HG03521 (cell line): ENCODE data around the gene MMP2.

Experiments
- ATAC-seq: cut with Tn5 transposase; IDR thresholded peaks from one replicate; pipeline ENCODE4 v1.9.1; 2021; ENCODE audit warnings: mild to moderate bottlenecking, moderate library complexity; ENCODE audit not compliant: unreplicated experiment

The MMP2 gene

DNA sequence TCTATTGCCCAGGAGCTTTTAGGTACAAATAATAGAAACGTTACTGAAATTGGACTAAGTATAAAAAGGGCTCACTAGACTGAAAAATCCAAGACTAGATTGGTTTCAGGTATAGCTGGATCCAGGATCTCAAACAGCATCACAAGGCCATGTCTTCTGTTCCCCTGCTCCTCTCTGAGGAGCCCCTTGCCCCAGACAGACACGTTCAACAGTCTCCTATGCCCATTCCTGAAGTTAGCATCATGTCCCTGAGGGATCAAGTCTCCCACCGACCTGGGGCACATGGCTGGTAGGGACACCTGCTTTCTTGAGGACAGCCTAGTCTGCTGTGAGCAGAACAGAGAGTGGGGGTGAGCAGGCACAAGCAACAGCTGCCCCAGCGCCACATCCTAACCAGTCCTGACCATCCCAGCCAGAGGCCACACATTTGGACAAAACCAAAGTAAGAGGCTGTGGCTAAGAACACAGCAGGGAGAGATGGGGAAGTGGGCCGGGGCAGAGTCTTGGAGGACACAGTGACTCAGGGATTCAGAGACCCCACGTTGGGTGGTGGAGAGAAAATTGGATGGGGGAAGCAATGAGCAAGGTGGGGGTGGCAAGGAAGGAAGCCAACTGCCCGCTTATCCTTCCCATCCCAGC is 10.5 kb upstream of the MMP2 start:
- no peak for ATAC-seq

DNA sequence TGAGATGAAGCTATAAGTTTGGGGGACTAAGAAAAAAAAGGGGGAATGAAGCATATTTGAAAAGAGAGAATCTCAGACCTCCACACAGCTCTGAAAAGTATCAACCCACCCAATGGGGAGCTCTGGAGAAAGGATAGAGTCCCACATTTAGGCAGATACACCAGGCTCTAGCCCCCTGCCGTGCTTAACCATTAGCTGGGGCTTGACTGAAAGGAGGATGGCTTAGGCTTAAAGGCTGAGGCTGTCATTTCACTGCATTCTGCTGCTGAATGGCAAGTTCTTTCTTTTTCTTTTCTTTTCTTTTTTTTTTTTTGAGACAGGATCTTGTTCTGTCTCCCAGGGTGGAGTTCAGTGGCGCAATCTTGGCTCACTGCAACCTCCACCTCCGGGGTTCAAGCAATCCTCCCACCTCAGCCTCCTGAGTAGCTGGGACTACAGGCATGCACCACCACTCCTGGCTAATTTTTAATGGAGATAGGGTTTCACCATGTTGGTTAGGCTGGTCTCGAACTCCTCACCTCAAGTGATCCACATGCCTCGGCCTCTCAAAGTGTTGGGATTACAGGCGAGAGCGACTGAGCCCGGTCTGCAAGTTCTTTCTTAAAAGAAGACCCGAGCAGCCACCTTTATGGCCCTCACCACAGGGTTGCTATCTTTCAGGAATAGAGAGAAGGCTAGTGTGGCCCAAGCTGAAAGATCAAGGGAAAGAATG is 9.0 kb upstream of the MMP2 start:
- ATAC-seq = no peak

DNA sequence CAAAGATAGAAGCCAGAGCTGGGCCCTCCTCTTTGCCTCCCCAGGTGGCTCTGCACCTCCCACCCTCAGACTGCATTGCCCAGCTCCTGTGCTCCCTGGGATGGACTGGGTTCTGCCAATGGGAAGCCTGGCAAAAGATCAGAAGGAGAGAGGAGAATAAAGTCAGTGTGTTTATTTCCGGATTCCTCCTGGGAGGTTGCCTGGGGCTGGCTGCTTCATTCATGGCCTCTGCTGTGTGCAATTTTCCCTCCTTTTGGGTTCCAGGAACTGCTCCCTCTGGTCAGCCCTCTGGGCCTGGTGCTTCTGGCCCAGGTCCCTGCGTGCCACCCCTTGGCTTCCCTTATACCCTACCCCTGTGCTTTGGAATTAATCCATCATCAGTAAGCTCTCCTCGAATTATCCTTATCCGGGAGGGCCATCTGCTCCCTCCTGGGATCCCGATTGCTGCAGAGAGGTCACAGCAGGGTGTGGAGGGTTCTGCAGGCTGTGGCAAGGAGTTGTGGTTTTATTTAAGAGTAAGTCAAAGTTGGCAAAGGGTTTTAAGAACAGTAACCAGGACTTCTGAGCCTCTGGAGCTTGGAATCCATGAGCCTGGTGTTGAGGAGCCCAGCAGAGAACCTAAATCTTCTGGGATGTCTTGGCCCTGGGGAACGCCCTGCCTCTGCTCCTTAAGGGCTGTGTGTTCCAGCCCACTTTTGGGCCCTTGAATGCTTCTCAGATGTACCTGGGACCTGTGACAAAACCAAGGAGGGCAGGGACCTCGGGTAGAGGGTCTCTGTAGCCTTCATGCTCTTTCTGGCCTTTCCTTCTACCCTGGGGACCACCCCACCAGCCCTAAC is 8.2 kb upstream of the MMP2 start:
- ATAC-seq = no peak

DNA sequence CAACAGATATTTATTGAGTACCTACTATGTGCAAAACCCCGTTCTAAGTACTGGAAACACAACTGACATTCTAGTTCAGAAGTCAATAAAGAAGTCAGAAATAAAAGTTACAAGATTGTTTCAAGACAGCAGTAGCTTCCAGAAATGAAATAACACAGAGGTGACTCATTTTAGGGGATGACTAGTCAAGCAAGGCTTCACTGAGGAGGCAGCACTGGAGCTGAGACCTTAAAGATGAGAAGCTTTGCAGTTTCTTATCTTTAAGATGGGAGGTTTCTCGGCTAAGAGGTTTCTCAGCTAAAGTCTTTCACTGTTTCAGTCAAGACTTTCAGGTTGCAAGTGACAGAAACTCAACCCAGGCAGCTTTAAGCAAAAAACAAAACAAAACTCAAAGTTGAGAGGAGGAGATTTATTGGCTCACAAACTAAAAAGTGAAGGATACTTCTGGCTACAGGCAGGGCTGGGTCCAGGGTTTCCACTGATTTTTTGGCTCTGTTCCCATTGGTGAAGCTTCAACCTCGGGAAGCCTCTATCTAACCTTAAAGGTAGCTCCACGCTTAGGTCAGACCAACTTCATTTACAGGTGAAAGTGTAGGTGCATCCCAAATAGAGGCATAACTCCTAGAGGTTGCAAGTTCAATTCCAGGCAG is 7.4 kb upstream of the MMP2 start:
- no peak for ATAC-seq

DNA sequence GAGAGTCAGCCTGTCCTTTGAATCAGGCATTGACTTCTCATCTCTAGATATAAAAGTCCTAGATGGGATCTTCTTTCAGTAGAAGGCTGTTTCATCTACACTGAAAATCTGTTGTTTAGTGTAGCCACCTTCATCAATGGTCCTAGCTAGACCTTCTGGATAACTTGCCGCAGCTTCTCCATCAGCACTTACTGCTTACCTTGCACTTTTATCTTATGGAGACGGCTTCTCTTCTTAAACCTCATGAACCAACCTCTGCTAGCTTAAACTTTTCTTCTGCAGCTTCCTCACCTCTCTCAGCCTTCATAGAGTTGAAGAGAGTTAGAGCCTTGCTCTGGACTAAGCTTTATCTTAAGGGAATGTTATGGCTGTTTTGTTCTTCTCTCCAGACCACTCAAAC is 5.4 kb upstream of the MMP2 start:
- no peak for ATAC-seq

DNA sequence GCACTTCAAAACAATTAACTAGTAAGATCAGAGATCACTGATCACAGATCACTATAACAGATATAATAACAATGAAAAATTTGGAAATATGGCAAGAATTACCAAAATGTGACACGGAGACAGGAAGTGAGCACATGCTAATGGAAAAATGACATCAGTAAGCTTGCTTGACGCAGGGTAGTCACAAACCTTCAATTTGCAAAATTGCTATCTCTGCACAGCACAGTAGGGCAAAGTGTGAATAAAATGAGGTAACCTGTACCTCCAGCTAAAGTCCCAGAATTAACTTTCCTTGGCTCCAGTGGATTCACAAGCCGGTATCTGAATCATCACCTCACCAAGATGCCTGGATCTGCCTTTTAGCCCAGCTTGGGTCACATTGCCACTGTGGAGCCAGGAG is 4.2 kb upstream of the MMP2 start:
- ATAC-seq = no peak

DNA sequence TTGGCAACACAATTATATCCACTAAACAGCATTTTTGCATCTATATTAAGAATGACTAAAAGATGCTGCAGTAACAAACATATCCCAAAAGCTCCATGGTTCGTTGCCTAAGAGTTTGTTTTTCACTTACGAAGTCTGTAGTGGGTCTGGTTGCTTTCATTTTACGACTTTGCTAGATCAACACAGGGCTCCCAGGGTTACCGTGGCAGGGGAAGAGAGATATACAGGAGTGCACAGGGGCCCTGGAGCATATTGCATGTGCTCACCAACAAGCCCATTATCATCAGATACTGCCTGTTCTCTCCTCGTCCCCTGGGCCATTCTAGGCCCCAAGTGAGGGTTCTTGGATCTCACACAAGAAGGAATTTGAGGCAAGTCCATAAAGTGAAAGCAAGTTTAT is 3.1 kb upstream of the MMP2 start:
- ATAC-seq = no peak

DNA sequence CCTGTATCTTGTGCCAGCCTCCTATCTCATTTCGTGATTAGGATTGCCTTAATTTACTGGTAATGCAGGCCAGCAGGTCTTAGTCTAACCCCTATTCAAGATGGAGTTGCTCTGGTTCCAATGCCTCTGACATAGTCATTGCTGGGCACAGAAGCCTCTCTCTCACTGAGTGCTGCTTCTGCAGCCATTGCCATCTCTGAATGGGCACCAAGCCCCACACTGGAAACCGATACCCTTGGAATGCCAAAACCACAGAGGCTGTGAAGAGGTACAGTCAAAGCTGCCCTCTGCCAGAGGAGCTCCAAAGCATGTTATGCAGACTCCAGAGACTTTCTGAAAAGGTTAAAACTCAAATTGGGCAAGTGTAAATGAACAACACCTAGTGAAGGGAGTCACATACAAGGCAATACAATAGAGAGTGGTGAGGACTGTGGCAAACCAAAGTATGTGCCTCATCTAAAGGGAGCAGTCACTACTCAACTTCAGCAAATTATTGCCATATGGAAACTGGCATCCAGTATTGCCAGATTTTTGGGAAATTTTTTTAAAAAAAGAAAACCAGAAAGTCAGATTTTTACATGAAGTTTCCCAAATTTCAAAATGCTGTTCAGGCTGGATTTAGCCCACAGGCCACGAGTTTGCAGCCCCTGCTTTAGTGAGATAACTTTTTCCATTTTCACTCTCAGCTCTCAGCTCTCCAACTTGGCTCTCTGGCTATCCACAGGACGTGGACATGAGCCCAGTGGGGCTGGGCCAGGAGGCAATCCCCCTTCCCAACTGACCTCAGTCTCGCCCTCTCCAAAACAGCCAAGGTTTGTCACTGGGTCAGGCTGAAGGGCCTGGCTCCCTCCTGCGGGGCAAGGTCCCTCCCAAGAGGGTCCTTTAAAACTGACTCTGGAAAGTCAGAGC is 2.1 kb upstream of the MMP2 start:
- ATAC-seq = no peak

DNA sequence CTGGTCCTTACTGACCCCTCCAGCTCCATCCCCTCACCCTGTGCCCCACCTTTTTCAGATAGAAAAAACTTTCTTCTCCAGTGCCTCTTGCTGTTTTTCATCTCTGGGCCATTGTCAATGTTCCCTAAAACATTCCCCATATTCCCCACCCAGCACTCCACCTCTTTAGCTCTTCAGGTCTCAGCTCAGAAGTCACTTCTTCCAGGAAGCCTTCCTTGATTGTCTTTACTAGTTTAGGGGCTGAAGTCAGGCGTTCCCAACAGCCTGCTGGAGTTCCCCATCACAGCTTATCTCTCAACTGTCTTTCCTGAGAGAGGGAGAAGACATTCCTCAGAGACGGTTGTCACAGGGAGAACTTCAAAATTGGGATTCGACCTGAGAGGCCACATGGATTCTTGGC is 1.3 kb upstream of the MMP2 start:
- ATAC-seq = no peak

DNA sequence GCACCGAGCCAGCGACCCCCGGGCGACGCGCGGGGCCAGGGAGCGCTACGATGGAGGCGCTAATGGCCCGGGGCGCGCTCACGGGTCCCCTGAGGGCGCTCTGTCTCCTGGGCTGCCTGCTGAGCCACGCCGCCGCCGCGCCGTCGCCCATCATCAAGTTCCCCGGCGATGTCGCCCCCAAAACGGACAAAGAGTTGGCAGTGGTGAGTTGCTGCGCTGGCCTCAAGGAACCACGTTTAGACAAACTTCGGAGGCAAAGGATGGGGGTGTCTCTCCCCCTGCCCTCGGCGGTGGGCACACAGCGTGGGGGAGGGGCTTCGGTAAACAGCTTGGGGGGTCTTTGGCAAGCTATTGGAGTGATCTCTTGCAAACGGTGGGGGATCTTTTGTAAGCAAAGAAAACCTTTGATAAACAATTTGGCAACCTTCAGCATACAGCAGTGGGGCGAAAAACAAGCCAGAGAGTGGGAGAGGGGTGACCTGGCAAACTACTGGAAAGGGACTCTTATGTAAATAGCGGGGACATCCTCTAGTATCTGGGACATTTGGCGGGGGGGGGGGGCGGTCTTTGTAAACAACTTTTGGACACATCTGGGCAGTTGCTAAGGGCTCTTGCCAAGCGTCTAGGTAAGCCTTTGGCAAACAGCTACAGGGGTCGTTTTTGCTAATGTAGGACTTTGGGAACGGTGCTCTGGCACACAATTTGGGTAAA is 587 bp downstream of the MMP2 start:
- no peak for ATAC-seq

DNA sequence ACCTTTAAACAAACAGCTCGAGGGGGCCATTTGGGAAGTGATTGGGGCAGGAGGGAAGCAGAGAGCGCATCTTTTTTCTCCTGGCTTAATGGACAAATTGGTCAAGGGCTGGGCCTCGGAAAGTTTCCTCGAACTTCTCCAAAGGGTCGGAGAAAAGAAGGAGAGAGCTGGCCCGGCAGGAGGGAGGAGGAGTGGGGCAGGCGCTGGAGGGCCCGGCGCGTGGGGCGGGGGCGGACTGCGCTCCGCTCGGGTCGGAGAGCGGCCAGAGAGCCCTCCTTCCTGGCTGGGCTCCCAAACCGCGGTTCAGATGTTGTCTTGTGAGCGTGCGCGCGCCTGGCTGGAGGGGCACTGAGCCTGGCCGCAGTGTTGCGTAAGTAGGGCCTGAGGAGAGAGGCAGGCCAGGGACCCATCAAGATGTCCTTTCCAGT is 1.2 kb downstream of the MMP2 start:
- ATAC-seq = no peak

DNA sequence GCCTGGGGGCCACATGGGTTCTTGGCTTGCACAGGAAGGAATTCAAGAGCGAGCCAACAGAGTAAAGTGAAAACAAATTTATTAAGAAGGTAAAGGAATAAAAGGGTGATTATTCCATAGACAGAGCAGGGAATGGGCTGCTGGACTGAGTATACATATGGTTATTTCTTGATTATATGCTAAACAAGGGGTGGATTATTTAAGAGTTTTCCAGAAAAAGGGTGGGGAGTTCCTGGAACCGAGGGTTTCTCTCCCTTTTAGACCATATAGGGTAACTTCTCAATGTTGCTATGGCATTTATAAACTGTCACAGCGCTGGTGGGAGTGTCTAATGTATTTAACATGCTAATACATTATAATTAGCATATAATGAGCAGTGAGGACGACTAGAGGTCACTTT is 2.0 kb downstream of the MMP2 start:
- ATAC-seq = no peak

DNA sequence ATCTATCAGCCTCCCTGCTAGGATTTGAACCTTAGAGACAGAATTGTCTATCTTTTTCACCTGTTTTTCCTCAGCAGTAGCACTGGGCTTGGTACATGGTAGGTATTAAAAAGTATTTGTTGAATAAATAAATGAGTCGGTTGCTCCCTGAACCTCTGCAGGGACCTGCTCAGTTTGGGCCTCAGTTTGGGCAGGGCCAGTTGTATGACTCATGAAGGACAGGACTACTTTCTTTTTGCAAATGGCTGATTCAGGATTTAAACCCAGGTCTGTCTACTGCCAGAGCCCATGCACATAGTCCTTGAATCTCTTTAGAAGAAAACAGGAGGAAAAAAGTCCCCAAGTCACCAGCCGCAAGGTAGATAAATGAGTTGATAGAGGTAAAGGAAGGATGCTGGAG is 3.1 kb downstream of the MMP2 start:
- ATAC-seq = no peak

DNA sequence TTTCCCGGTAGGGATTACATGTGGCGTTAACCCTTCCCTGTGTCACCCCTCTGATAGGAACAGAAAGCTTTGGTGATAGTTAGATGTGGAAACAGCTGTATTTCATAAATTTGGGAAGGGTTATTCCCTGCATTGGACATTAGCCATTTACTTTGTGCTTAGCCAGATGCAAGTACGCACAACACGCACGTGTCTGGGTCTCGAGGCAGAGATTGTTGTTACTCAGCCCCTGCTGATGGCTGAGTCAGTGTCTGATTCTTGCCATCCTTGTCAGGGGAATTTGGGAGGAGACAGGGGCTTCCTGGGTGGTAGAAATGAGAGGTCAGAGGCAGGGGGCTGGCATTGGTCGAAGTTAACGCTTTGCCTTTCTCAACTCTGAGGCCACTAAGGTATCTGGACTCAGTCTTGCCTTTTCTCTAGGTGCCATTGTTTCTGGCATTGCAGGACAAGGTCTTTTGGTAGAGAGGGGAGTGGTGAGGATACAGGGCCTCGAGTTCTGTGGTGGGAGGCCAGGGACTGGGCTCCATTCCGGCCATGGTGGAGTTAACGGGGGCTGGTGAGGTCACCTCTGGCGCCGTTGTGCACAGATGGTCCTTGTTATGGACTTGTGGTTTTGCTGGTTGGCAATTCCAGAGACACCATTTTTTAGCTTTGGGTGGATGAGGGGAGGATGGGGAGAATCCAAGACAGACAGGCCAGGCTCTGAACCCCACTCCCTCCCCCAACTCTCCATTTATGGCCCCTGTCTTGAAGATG is 8.2 kb downstream of the MMP2 start:
- ATAC-seq = no peak

DNA sequence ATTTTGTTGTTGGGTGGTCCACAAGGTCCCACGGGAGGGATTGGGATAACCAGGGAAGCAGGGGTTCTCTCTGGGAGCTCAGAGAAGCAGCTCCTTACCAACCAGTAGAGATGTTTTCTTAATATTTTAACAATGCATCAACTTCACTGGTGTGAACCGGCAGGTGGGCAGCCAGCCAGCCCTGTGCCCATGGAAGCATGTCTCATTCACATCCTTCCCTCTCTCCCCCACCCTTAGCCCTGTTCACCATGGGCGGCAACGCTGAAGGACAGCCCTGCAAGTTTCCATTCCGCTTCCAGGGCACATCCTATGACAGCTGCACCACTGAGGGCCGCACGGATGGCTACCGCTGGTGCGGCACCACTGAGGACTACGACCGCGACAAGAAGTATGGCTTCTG is 9.3 kb downstream of the MMP2 start:
- no peak for ATAC-seq

DNA sequence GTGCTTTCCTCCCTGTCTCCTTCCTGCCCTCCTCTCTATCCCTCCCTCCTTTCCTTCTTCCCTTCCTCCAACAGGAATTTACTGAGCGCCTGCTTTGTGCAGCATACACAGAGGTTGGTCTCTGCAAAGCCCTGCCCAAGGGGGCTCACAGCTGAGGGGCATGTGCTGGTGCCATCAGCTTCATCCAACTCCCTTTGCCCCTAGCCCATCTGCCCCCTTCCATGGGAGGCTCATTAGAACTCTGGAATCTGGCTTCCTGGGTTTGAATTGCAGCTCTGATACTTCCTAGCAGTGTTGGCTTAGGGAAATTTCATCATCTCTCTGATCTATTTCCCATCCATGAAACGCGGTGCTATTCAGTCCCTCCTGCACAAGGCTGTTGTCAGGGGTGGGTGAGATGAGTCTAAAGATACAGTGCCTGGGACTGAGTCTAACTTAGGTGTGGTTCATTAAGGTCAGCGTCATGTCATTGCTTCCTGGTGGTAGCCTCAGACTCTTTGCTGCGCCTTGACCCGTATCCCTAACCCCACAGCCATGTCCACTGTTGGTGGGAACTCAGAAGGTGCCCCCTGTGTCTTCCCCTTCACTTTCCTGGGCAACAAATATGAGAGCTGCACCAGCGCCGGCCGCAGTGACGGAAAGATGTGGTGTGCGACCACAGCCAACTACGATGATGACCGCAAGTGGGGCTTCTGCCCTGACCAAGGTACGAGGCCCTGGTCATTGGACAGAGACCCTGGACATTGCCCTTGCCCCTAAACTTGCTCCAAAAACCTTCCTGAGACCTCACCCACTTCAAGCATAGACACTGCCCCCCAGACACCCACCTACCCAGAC is 10.3 kb downstream of the MMP2 start:
- ATAC-seq = no peak

DNA sequence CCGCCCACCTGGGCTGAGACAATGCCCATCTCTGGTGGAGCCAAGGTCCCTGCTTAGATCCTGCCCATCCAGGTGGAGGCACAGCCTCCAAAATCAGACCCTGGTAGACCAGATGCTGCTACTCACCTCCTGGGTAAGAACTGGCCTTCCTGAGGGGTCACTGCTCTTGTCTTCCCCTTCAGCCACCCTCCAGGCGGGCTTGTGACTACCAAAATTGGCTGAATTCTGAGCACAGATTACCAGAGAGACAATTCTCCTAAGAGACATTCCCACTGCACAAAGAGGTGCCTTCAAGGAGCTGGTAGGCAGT is 10.9 kb downstream of the MMP2 start:
- ATAC-seq = no peak

DNA sequence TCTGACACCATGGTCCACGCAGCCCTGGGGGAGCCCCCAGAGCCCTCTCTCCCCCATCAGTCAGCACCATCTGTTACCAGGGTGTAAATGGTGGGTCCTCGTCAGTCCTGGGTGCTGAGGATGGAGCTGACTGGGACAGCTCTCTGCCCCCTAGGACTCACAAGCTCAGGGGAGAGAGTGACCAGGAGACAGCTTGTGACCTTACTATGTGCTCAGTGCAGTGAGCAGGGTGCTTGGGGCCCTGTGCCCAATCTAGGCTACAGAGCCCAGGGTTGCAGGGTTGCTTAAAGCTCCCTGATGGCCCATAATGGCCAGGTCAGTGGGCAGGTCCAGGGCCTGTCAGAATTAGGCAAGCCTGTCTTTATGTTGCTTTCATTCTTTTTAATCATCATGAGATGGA is 11.3 kb downstream of the MMP2 start:
- ATAC-seq = no peak
